ENCODE measurements around the gene MITF. TPM values are rescaled to one million over a fixed set of nuclear protein-coding genes. Genes with fewer than 3 reads are reported as not detected.

MITF gene
- total RNA-seq, 1 donor: 30.2 TPM

DNA sequence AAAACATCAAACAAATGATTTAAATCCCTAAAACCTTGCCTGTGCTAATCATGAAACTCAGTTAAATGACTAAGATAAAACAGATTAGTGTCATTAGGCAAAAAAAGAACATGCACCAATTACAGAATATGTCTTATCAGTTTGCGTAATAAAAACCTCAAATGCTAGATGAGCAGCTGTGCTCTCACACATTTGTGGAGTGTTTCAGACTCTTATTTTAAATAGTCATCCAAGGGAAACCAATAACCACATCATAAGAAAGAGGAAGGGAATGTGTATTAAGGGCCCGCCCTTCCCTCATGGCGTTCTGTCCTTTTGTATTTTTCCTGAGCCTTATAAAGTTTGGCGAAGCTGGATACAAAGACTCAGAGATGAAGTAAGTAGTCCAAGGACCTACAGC lies 266.8 kb downstream of the MITF start:
- peak; percentile 72 for DNase-seq (ENCODE audit: low read depth)
- TF ChIP-seq, protein P1, sequence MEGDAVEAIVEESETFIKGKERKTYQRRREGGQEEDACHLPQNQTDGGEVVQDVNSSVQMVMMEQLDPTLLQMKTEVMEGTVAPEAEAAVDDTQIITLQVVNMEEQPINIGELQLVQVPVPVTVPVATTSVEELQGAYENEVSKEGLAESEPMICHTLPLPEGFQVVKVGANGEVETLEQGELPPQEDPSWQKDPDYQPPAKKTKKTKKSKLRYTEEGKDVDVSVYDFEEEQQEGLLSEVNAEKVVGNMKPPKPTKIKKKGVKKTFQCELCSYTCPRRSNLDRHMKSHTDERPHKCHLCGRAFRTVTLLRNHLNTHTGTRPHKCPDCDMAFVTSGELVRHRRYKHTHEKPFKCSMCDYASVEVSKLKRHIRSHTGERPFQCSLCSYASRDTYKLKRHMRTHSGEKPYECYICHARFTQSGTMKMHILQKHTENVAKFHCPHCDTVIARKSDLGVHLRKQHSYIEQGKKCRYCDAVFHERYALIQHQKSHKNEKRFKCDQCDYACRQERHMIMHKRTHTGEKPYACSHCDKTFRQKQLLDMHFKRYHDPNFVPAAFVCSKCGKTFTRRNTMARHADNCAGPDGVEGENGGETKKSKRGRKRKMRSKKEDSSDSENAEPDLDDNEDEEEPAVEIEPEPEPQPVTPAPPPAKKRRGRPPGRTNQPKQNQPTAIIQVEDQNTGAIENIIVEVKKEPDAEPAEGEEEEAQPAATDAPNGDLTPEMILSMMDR (IDR thresholded peaks at IDR 0.05; ENCODE audit: insufficient read depth, low read depth, low read length): no peak

GRCh38 chr3:70010346-70010745 lies 271.1 kb downstream of the MITF start:
- H3K4me3 ChIP-seq (ENCODE audit: low read depth, low read length): no peak overlapping the region
- TF ChIP-seq, protein P1 (IDR thresholded peaks at IDR 0.05; ENCODE audit: insufficient read depth, low read depth, low read length): no peak
- no peak for DNase-seq (ENCODE audit: low read depth)

More for the DNA sequence above, 266.8 kb downstream of the MITF start:
- no peak overlapping the region for H3K4me3 ChIP-seq (ENCODE audit: low read depth, low read length)

DNA sequence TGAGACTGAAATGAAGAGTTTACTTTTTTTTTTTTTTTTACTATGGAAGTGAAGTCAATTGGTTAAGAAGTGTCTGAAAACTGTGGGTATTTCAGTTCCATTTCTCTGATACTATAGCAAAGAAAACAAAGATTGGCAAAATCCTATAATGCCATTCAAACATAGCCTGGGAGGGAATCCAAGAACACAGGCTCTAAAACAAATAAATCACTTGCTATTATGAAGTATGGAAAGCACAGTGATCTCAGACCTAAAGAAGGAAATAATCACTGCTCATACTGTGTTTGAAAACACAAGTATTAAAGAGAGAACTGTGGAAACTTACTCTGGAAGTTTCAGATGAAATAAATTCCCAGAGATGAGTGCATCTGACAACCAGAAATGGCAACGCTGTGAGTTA lies 272.3 kb downstream of the MITF start:
- H3K4me3 ChIP-seq (ENCODE audit: low read depth, low read length): no peak overlapping the region
- DNase-seq (ENCODE audit: low read depth): no peak
- TF ChIP-seq, protein P1 (IDR thresholded peaks at IDR 0.05; ENCODE audit: insufficient read depth, low read depth, low read length): no peak

Small RNA genes lying within 50 kb of the gene (small RNA-seq; reads per million reads assigned to genes)
- not detected for gene RN7SL418P

Data from fibroblast of villous mesenchyme (primary cell).